Astrocyte (in vitro differentiated cells and primary cell): Measurements from ENCODE around the gene SLC25A21. TPM values are rescaled to one million over a fixed set of nuclear protein-coding genes. Genes with fewer than 3 reads are reported as not detected.

Source experiments
- DNase-seq: peaks from one replicate; pipeline ENCODE4 v3.0.0-alpha.2; 2010; ENCODE audit warnings: low read depth
- FAIRE-seq: peaks from 2 replicates; lab custom pipeline; 2011; peaks lifted over from hg19 to GRCh38; lab: Jason Lieb, UNC
- H2AFZ ChIP-seq: 2 replicates; pipeline ENCODE4 v1.6.0; 2012; ENCODE audit warnings: low read depth, low read length, inconsistent platforms
- H3K27ac ChIP-seq: 2 replicates; pipeline ENCODE4 v1.5.1; 2011; ENCODE audit warnings: low read depth, low read length, inconsistent platforms
- H3K27me3 ChIP-seq: 2 replicates; pipeline ENCODE4 v1.6.0; 2011; ENCODE audit warnings: low read length, inconsistent platforms; ENCODE audit not compliant: insufficient read depth
- H3K36me3 ChIP-seq: 2 replicates; pipeline ENCODE4 v1.5.1; 2011; ENCODE audit warnings: low read length, inconsistent platforms; ENCODE audit not compliant: insufficient read depth
- H3K4me1 ChIP-seq: 2 replicates; pipeline ENCODE4 v1.5.1; 2011; ENCODE audit warnings: low read length, inconsistent platforms; ENCODE audit not compliant: insufficient read depth
- H3K4me2 ChIP-seq: 2 replicates; pipeline ENCODE4 v1.6.0; 2012; ENCODE audit warnings: low read length, inconsistent platforms
- H3K4me3 ChIP-seq: 2 replicates; pipeline ENCODE4 v1.5.1; 2011; ENCODE audit warnings: low read depth, mild to moderate bottlenecking, low read length, inconsistent platforms; ENCODE audit not compliant: insufficient read depth
- H3K79me2 ChIP-seq: 2 replicates; pipeline ENCODE4 v1.6.0; 2012; ENCODE audit warnings: mild to moderate bottlenecking, low read length, inconsistent platforms; ENCODE audit not compliant: insufficient read depth
- H3K9ac ChIP-seq: 2 replicates; pipeline ENCODE4 v1.6.0; 2012; ENCODE audit warnings: mild to moderate bottlenecking, low read length, inconsistent platforms
- H3K9me3 ChIP-seq: 2 replicates; pipeline ENCODE4 v1.5.1; 2012; ENCODE audit warnings: low read depth, mild to moderate bottlenecking, low read length, inconsistent platforms; ENCODE audit not compliant: insufficient read depth
- H4K20me1 ChIP-seq: 2 replicates; pipeline ENCODE4 v1.6.0; 2012; ENCODE audit warnings: low read length, inconsistent platforms; ENCODE audit not compliant: insufficient read depth
- H3K27ac Mint-ChIP-seq: one replicate; pipeline ENCODE4 v1.8.0; 2021; ENCODE audit warnings: mild to moderate bottlenecking, mixed read lengths; ENCODE audit not compliant: unreplicated experiment
- H3K27me3 Mint-ChIP-seq: one replicate; pipeline ENCODE4 v1.8.0; 2021; ENCODE audit warnings: low read depth, mixed read lengths; ENCODE audit not compliant: unreplicated experiment
- H3K36me3 Mint-ChIP-seq: one replicate; pipeline ENCODE4 v1.8.0; 2021; ENCODE audit warnings: low read depth, mixed read lengths; ENCODE audit not compliant: unreplicated experiment
- H3K4me1 Mint-ChIP-seq: one replicate; pipeline ENCODE4 v1.8.0; 2021; ENCODE audit warnings: low read depth, mixed read lengths; ENCODE audit not compliant: unreplicated experiment
- H3K4me3 Mint-ChIP-seq: one replicate; pipeline ENCODE4 v1.8.0; 2021; ENCODE audit warnings: mild to moderate bottlenecking, moderate library complexity, mixed read lengths; ENCODE audit not compliant: unreplicated experiment
- H3K9me3 Mint-ChIP-seq: one replicate; pipeline ENCODE4 v1.8.0; 2021; ENCODE audit warnings: mild to moderate bottlenecking, mixed read lengths; ENCODE audit not compliant: unreplicated experiment
- CTCF ChIP-seq: IDR thresholded peaks from 2 replicates; pipeline ENCODE4 v1.5.1; 2011; ENCODE audit warnings: low read depth, mild to moderate bottlenecking, inconsistent platforms, low read length, moderate library complexity; ENCODE audit not compliant: insufficient read depth
- EZH2 ChIP-seq: IDR thresholded peaks from 2 replicates; pipeline ENCODE4 v1.6.1; 2012; ENCODE audit warnings: mild to moderate bottlenecking, low read length, inconsistent platforms; ENCODE audit not compliant: insufficient read depth
- total RNA-seq: library from RNA; stranded (reverse); gene quantifications from 2 replicates; pipeline ENCODE4 v1.2.1, GENCODE V29; 2021

The SLC25A21 gene
- total RNA-seq, 1 donor from 2014 or later: 1.5 TPM

GRCh38 chr14:37153483-37153882, 18.9 kb downstream of the SLC25A21 start:
- Histone ChIP-seq H3K36me3 (no peaks in the 10 kb centered on the region), H3K4me1 (no peaks in the 10 kb centered on the region), H4K20me1 (no peaks in the 10 kb centered on the region), H3K27me3 (no peaks in the 10 kb centered on the region), H3K9me3 (no peaks in the 10 kb centered on the region), H3K79me2 (no peaks in the 10 kb centered on the region), H2AFZ (no peak overlapping the region), H3K9ac (no peak overlapping the region), H3K27ac (no peak overlapping the region), H3K4me2 (no peak overlapping the region), H3K4me3 (no peak overlapping the region)
- no peak for DNase-seq
- TF ChIP-seq CTCF (no peak), EZH2 (no peak)
- H3K4me3 Mint-ChIP-seq: no peak overlapping the region
- FAIRE-seq: no peak
- no peaks in the 10 kb centered on the region for H3K4me1 Mint-ChIP-seq
- peaks cover 5% of the 10 kb centered on the region for H3K27me3 Mint-ChIP-seq
- H3K27ac Mint-ChIP-seq: no peak overlapping the region
- H3K9me3 Mint-ChIP-seq: peaks cover 4% of the 10 kb centered on the region
- H3K36me3 Mint-ChIP-seq: no peaks in the 10 kb centered on the region

GRCh38 chr14:37153005-37153404, 19.4 kb downstream of the SLC25A21 start:
- peaks cover 5% of the 10 kb centered on the region for H3K27me3 Mint-ChIP-seq
- H3K9ac ChIP-seq: no peak overlapping the region
- H3K36me3 Mint-ChIP-seq: no peaks in the 10 kb centered on the region
- no peaks in the 10 kb centered on the region for H3K79me2 ChIP-seq
- H3K27ac ChIP-seq: no peak overlapping the region
- H3K4me1 ChIP-seq: no peaks in the 10 kb centered on the region
- no peak overlapping the region for H3K27ac Mint-ChIP-seq
- H3K4me2 ChIP-seq: no peak overlapping the region
- DNase-seq (no peak), FAIRE-seq (no peak)
- H2AFZ ChIP-seq: no peak overlapping the region
- H4K20me1 ChIP-seq: no peaks in the 10 kb centered on the region
- H3K4me3 ChIP-seq: no peak overlapping the region
- no peaks in the 10 kb centered on the region for H3K9me3 ChIP-seq
- no peaks in the 10 kb centered on the region for H3K27me3 ChIP-seq
- no peaks in the 10 kb centered on the region for H3K4me1 Mint-ChIP-seq
- peaks cover 4% of the 10 kb centered on the region for H3K9me3 Mint-ChIP-seq
- H3K4me3 Mint-ChIP-seq: no peak overlapping the region
- no peak for TF ChIP-seq CTCF
- TF ChIP-seq EZH2: no peak
- no peaks in the 10 kb centered on the region for H3K36me3 ChIP-seq

GRCh38 chr14:37150414-37150813, 22.0 kb downstream of the SLC25A21 start:
- Histone ChIP-seq H3K4me1 (no peaks in the 10 kb centered on the region), H3K4me2 (no peak overlapping the region), H3K79me2 (no peaks in the 10 kb centered on the region), H3K27me3 (no peaks in the 10 kb centered on the region), H3K36me3 (no peaks in the 10 kb centered on the region), H4K20me1 (no peaks in the 10 kb centered on the region), H3K9ac (no peak overlapping the region), H3K27ac (no peak overlapping the region), H3K9me3 (no peaks in the 10 kb centered on the region), H3K4me3 (no peak overlapping the region), H2AFZ (no peak overlapping the region)
- Mint-ChIP-seq H3K9me3 (peaks cover 4% of the 10 kb centered on the region), H3K27me3 (peaks cover 5% of the 10 kb centered on the region), H3K27ac (no peak overlapping the region), H3K4me3 (no peak overlapping the region), H3K36me3 (no peaks in the 10 kb centered on the region), H3K4me1 (no peaks in the 10 kb centered on the region)
- peak; percentile 16 for DNase-seq
- peak; percentile 34 for FAIRE-seq
- TF ChIP-seq EZH2 (no peak), CTCF (peak; percentile 84)
